ENCODE data around the gene PACRG.

PACRG gene

DNA sequence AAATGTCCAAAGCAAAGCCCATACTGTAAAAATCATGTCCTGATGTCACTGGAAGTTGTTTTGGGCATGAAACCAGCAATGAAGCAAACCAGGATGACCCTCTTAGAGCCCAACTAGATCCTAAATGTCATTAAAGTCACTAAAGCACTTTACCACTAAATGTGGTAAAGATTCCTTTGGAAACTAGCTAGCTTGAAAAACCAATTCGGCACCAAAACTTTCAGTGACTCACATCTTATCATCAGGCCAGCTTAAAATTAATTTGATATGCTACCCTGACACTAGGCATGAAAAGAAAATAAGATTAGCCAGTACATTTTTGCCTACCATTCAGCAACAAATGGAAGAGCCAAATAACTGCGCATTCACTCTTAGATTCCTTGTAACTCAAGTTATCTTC is 145.8 kb downstream of the PACRG start:
- DNase-seq = peak; percentile 18

DNA sequence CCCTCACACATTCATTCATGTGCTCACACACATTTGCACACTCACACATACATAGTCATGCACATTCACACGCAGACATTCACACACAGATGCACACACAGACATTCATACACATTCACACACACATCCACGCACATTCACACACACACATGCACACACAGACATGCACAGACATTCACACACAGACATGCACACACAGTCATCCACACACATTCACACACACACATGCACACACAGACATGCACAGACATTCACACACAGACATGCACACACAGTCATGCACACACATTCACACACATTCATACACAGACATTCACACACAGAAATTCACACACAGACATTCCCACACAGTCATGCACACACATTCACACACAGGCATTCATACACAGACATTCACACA is 147.3 kb downstream of the PACRG start:
- DNase-seq = no peak

DNA sequence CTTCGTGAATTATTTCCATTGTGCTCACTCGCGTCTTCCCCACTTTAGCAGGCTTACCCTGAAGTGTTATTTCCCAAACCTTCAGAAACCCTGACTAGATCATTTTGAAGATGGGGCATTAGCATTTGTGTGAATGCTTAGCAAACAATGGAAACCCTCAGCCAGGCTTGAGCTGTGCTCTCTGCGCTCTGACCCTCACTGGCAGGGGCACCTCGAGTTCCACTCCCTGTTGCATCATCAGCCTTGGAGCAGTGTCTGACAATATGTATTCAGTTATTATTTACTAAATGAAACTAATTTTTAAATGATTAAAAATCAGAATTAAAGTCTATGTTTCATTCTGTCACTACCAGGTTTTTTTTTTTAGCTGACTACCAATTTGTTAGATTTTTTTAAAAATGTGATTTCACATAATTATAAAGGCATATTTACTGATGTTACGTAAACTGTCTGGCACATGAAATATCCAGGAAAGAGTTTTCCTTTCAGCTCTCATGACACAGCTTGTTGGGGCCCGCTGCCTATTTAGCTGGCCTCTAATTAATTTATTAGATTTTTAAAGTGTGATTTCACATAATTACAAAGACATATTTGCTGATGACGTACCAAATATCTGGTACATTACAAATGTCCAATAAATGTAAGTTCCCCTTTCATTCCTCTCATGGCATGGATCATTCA is 155.2 kb downstream of the PACRG start:
- DNase-seq = no peak

DNA sequence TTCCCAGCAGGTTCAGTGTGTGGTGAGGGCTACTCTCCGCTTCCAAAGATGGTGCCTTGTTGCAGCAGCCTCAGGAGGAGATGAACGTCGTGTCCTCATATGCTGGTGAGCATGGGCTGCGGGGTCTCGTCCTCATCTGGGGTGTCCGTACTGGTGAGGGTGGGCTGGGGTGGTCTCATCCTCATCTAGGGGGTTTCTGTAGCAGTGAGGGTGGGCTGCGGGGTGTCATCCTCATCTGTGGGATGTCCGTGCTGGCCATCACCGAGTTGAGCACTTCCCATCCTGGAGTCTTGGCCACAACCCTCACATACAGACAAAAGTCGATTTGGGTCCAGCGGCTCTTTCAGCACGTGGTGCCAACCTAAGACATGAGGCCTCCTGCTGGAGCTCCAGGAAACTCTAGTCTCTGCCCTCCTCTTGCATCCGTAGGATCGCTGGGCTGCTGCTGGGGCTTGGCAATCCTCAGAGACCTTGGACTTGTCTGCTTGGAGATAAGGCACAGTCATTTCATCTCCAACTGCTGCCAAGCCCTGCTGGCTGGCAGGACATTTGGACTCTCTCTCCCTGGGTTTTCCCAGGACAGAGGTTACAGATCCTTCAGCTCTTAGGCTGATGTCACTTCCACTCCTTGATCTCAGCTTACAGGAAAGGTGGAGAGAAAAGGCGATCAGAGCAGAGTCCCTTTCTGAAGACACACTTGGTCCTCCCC is 160.4 kb downstream of the PACRG start:
- DNase-seq = no peak

DNA sequence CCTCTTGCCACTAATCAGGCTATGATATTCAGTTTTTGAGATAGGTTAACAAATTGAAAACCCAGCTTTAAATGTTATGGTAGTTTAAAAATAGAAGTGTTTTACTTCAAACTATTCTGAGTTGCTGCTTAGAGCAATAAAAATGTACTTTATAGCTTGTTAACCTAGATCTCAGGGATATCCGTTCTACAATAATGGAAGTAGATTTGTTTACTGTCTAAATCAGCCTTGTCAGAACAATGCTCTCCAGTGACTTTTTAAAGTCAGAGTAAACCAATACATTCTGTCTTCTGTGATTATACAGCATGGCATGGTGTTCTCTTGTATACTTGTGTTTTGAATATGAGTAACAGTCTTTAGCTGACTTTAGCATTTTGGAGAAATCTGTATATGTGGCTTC is 161.5 kb downstream of the PACRG start:
- no peak for DNase-seq

DNA sequence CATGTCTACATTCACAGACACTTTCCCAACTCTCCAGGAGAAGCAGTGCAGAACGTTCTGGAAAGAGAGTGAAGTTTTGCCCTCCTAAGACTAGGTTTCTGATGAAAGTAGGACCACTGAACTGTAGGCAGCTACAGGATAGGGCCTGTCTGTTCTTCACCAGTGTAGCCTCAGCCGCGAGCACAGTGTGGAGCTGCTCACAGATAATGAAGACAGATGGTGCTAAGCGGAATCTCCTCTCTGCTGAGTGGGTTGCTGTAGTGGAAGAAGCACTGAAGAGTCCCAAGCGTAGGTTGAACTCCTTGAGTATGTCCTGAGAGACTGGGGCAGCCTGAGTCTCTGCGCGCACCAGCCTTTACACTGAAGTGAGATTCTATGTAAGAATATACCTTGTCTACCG is 170.2 kb downstream of the PACRG start:
- DNase-seq = no peak

DNA sequence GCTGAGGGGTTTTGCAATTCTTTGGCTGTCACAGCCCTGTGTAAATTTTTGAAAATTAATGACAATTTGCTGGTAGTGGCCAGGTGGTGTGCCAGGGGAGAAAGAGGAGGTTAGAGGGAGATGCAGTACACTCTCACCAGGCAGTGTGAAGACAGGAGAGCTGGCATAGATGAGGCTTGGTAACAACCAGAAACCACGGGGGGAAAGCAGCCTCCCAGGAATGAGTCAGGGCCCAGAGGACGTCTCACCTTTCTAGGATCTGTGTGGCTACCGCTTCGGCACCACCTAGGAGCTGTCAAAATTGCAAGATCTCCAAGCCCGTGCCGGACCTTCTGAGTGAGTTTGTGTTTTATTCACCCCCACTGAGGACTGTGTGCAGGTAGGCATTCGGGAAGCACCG is 171.4 kb downstream of the PACRG start:
- DNase-seq = no peak

DNA sequence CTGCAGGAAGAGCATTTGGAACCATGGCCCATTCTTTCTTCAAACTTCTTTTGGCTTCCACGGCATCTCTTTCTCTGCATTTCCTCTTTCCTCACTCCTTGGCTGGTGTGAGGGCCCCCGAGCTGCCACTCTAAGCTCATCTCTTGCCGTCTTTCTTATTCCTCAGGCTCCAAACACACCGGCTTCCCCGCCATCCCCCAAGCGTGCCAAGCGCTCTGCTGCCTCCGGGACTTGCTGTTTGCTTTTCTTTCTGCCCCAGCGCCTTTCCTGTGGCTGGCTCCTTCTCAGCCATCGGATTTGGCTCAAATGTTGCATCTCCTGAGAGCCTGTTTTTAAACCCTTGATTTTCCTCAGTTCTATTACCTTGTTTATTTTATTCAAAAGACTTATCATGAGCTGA is 172.7 kb downstream of the PACRG start:
- DNase-seq = no peak

DNA sequence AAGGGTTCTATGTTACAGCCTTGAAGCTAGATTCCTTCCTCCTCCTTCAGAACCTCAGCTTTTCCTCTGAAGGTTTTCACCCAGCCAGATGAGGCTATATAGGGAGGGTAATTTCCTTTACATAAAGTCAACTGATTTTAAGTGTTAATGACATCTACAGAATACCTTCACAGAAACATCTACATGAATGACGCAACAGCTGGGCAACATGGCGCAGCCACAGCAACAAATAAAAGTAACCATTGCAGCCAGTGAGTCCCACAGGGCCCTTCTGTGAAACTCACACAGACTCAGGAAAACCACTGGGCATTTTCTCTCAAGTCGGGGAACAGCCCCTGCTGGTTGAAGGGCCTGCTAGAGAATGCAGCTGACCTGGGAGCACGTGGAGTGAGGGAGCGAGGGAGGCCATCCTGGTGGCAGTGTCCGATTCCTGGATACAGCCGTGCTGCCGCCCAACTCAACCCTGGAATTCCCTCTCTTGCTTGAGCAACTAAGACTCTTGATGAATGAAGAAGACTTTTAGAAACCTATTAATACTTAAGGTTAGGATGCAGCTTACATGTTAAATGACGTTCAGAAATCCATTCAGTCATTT is 176.4 kb downstream of the PACRG start:
- DNase-seq = no peak

DNA sequence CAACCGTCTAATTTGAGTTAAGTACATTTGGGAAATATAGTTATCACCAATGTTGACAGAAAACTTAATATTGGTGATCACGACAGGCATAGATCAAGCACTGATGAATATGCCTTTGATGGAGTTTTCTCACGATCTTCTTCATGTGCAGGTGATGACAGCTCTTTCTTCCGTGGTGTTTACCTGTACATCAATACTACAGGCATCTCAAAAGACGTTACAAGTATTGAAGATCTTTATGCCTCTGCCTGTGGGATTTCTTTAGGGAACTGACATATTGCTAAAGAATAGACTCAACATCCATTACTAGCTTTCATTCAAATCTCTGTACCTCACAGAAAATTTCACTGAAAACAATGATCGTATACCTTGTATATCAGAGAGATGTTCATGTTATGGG is 178.7 kb downstream of the PACRG start:
- DNase-seq = no peak

DNA sequence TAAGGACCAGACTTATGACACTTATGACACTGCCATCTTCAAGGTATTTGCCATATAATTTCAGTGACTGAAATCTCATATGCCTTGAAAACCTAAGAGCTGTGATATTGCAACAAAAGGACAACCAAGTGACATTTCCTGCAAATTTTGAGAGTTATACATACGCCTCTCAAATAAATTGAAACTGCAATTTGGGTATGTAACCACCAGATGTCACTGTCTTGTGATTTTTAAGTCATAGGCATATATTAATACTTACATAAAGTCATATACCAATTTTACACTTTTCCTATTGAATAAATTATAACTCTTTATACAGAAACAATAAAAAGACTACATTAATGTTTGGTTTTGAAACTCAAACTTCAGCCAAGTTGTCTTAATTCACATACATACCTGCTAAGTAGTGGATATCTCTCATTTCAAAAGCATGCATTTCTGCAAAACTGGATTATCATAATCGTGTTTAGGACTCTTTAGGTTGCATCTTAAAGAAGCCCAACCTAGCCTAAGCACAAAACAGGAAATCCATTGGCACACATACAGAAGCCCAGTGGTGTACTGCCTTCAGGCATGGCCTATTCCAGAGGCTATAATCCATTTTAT is 180.2 kb downstream of the PACRG start:
- DNase-seq = peak; percentile 38

DNA sequence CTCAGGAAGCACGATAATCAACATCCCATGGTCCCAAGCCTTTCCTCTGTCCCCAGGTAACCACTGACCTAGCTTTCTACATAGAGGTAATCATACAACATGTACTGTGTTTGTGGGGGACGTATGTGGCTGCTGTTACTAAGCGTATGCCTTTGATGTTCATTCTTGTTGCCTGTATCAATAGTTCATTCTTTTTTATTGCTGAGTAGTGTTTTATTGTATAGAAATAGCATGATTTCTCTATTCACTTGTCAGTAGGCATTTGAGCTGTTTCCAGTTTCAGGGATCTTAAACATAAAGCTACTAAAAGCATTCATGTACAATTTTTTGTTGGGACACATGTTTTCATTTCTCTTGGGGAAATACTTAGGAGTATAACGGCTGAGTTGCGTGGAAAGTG is 185.4 kb downstream of the PACRG start:
- no peak for DNase-seq

DNA sequence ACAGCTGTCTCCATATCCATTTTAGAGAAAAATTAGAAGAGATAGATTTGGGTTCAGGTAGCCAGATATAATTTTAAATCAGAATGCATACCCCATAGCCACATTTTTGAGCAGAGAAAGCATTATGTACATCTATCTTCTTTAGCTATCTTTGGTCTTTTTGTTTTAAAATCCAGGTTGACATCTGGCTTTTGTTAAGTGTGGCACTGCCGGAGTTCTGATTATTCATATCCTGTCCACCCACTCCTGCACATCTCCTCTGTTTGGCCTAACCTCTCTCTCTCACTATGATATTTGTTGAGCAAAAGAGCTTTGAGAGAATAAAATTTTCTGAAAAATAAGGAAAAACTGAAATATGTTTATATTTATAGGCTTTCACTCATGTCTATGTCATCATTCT is 189.7 kb downstream of the PACRG start:
- DNase-seq = peak; percentile 58

DNA sequence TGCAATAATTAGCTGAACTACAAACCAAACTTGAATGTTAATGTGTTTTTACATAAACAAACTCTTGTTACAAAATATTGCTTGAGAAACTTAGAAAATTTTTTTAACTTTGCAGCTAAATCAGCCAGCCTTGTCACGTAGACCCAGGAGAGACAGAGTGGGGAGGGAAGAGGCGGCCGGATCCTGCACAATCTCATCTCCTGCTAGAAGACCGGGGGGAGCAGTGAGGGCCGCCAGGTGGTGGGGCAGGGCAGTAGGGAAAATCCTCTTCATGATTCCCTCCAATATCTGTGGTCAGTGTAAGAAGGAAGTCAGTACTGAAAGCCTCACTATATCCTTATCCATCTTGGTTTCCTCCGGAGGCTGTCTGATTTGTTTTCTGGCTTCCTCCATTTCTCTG is 193.3 kb downstream of the PACRG start:
- DNase-seq = no peak

DNA sequence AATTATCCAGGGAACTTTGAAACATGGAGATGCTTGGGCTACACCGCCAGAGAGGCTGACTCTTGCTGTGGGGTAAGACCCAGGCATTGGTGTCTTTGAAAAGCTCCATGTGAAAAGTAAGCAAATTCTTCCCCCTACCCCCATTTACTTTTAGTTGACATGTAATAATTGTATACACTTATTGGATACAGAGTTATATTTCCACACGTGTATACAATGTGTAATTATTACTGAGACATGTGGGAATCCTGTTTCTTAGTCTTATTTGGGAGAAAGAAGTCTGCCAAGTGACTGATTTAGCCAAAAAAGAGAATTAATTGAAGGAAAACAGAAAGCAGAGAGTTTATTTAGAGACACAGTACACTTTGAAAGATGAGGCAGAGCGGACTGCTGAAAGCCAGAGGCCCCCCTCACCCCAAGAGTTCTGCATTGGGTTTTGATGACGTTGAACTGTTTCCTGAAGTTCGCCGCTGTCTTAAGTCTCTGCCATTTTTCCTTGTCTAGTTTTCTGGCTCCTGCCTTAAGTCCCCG is 193.8 kb downstream of the PACRG start:
- DNase-seq = no peak

DNA sequence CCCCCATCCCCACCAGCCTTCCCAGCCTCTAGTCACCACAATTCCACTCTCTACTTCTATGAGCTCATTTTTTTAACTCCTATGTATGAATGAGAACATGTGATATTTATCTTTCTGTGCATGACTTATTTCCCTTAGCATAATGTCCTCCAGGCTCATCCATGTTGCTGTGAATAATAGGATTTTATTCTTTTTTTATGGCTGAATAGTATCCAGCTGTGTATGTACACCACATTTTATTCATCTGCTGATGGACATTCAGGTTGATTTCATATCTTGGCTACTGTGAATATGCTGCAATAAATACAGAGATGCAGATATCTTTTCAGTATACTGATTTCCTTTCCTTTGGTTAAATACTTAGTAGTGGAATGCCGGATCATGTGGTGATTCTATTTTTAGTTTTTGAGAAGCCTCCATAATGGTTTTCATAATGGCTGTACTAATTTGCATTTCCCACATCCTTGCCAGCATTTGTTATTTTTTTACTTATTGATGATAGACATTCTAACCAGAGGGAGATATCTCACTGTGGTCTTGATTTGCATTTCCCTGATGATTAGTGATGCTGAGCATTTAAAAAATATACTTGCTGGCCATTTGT is 194.9 kb downstream of the PACRG start:
- peak; percentile 57 for DNase-seq

DNA sequence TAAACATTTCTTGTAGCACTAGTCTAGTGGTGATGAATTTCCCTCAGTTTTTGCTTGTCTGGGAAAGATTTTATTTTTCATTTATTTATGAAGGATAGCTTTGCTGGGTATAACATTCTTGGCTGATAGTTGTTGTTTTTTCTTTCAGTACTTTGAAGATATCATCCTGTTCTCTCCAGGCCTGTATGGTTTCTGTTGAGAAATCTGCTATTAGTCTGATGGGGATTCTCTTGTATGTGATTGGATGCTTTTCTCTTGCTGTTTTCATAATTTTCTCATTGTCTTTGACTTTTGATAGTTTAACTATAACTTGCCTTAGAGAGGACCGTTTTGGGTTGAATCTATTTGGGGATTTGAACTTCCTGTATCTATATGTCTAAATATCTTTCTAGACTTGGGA is 207.1 kb downstream of the PACRG start:
- DNase-seq = no peak

DNA sequence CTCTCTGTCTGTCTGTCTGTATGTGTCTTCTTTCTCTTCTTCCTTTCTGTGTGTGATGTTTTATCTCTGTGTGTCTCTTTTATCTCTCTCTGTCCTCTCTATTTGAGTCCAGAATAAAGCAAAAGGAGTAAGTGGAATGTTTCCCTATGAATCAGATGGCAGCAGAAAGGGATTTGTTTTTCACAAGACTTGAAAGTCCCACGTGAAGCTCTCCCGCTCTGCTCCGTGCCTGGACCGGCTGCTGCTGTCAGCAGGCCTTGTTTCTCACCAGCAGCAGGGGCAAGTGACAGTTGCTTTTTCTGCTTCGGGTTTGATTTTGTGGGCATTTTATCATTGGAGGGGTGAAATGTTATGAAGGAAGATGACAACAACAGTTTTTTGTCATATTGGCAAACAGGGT is 212.7 kb downstream of the PACRG start:
- DNase-seq = peak; percentile 21

DNA sequence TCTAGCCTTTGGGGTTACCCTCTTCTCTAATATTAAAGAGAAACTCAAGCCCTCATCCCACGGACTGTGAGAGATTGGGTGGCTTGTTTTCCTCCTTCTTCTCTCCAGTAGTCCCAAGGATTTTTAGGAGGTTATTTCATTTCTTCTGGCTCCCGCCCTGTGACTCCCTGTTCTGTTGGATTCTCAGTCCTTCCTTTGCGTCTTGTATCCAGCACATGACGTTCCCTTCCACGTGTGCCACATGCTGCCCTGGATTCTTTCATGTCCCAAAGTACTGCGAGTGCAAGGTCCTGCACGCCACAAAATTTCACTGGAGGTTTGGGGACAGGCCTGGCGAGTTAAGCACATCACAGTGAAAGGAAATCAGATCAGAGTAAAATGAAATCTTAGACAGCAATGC is 213.4 kb downstream of the PACRG start:
- no peak for DNase-seq

DNA sequence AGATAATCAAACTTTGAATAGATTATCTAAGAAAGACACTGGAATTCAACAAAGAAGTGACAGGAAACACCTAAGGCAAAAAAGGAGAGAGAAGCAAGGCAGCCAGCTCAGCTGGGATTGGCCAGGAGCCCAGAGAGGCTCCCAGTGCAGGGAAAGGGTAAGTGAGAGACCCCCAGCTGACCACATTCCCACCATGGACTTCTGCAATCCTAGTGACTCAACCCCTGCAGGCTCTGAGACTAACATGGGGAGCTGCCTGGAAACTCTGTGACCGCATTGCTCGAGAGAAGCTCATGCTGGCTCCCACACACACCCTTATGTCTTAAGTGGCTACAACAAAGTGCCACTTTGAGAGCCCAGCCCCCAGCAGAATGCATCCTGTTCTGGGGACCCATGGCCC is 215.1 kb downstream of the PACRG start:
- peak; percentile 91 for DNase-seq

DNA sequence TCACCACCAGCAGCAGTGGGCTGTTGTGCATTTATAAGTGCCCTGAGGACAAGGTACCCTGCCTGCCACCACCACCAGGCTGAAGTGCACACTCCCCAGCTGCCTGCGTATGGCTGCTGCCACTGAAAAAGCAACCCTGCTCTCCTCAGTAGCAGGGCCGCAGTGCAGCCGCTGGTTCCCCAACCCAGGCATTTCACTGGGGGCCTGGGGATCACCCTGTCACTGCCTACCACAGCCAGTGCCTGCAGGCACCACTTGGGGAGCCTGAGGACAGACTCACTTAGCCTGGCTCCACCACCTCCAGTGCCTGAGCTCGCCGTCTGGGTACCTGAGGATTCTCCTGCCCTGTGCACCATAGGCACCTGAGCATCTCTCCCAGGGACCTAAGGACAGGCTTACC is 215.6 kb downstream of the PACRG start:
- no peak for DNase-seq

DNA sequence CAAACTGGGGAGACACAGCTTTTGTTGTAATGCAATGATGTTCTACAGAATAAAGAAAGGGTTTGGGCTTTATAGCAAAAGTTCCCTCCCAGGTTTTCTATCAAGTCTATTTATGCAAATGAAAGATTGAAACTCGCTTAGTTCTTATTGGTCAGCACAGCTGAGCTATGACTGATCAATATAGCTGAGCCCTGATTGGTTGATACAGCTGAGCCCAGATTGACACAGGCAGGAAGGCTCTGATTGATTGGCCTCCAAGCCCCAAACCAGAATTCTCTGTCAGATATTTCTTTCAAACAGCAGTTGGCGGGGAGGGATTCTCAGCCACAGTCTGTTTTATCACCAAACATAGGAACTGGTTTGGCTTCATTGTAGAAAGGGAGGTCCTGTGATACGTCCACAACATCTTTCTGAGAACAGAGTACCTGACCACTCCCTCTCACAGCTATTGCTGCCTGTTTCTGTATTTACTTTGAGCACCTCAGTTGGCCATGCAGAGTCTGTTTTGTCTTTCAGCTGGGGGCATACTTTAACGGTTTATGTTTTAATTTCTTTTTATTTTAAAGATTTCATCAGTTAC is 223.5 kb downstream of the PACRG start:
- DNase-seq = no peak

DNA sequence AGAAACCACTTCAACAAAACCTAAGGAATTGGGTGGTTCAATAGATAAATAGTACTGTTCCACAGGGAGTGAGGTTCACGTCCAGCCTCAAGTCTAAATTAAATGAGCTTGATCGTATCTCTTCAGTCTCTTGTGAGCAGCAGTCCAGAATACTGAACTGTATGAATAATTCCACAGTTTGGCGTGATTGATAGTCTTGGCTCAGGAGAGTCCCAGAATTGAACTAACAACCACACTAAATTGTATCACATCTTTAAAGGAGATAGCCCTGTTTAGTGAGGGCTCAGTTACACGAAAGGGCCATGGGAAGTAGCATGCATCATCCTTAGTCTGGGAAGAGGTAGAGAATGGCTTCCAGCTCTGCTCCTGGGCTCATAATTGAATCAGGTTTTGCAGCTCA is 224.6 kb downstream of the PACRG start:
- no peak for DNase-seq
